DOHH2 (cell line): ENCODE results near the gene OR5K1.

Source experiments
- H3F3A ChIP-seq: fragments of 200-600 bp; sonication (generic), shearing (Covaris generic); 2 replicates; pipeline ENCODE4 v1.6.0; 2016; ENCODE audit warnings: antibody characterized with exemption, mild to moderate bottlenecking; ENCODE audit not compliant: control insufficient read depth, insufficient read depth
- H3K27ac ChIP-seq: fragments of 200-600 bp; sonication (generic); 2 replicates; pipeline ENCODE4 v1.5.1; 2014; ENCODE audit warnings: low read depth, mild to moderate bottlenecking, low read length, moderate library complexity
- H3K27me3 ChIP-seq: fragments of 200-600 bp; sonication (generic); 2 replicates; pipeline ENCODE4 v1.6.1; 2014; ENCODE audit warnings: mild to moderate bottlenecking, low read length, mixed read lengths; ENCODE audit not compliant: control insufficient read depth
- H3K36me3 ChIP-seq: fragments of 200-600 bp; sonication (generic); 2 replicates; pipeline ENCODE4 v1.6.1; 2014; ENCODE audit warnings: mild to moderate bottlenecking, low read length, moderate library complexity, mixed read lengths; ENCODE audit not compliant: control insufficient read depth
- H3K4me1 ChIP-seq: fragments of 200-600 bp; sonication (generic); 2 replicates; pipeline ENCODE4 v1.6.1; 2014; ENCODE audit warnings: mild to moderate bottlenecking, low read length, mixed read lengths; ENCODE audit not compliant: control insufficient read depth
- H3K4me2 ChIP-seq: fragments of 200-600 bp; sonication (generic); 2 replicates; pipeline ENCODE4 v1.6.0; 2014; ENCODE audit warnings: mild to moderate bottlenecking, low read length, moderate library complexity
- H3K4me3 ChIP-seq: fragments of 200-600 bp; sonication (generic); 2 replicates; pipeline ENCODE4 v1.5.1; 2014; ENCODE audit warnings: mild to moderate bottlenecking, low read length, mixed read lengths
- H3K79me2 ChIP-seq: fragments of 200-600 bp; sonication (generic); 2 replicates; pipeline ENCODE4 v1.6.1; 2014; ENCODE audit warnings: mild to moderate bottlenecking, low read length, mixed read lengths; ENCODE audit not compliant: control insufficient read depth
- H3K9me2 ChIP-seq: fragments of 200-600 bp; sonication (generic); replicated peaks from 2 replicates; pipeline ENCODE4 v1.6.1; 2014; ENCODE audit warnings: mild to moderate bottlenecking, low read length, mixed read lengths; ENCODE audit not compliant: control insufficient read depth
- H3K9me3 ChIP-seq: fragments of 200-600 bp; sonication (generic); 2 replicates; pipeline ENCODE4 v1.6.1; 2014; ENCODE audit warnings: antibody characterized with exemption, low read length, mixed read lengths; ENCODE audit not compliant: control insufficient read depth, insufficient read depth
- H4K20me1 ChIP-seq: fragments of 200-600 bp; sonication (generic); 2 replicates; pipeline ENCODE4 v1.6.0; 2014; ENCODE audit warnings: low read depth, mild to moderate bottlenecking, antibody characterized with exemption, low read length, moderate library complexity; ENCODE audit not compliant: control insufficient read depth, insufficient read depth
- CTCF ChIP-seq: fragments of 200-600 bp; sonication (generic); IDR thresholded peaks from one replicate; pipeline ENCODE4 v1.5.1; 2014; ENCODE audit warnings: antibody characterized with exemption, mild to moderate bottlenecking, low read depth, low read length; ENCODE audit not compliant: poor library complexity, severe bottlenecking
- EZH2phosphoT487 ChIP-seq: fragments of 200-600 bp; sonication (generic); IDR thresholded peaks from 2 replicates; pipeline ENCODE4 v1.6.1; 2017; ENCODE audit warnings: borderline replicate concordance, mild to moderate bottlenecking, antibody characterized with exemption, low read length, moderate library complexity, mixed read lengths

Gene OR5K1

GRCh38 chr3:98513736-98514135, 50.7 kb downstream of the OR5K1 start:
- TF ChIP-seq CTCF = no peak
- TF ChIP-seq EZH2phosphoT487 = no peak
- Histone ChIP-seq H3K36me3 (peaks cover 37% of the 10 kb centered on the region), H3K9me2 (no peaks in the 10 kb centered on the region), H3K9me3 (no peaks in the 10 kb centered on the region), H3F3A (no peaks in the 10 kb centered on the region), H3K4me3 (no peak overlapping the region), H3K27ac (no peak overlapping the region), H3K4me2 (no peak overlapping the region), H4K20me1 (no peaks in the 10 kb centered on the region), H3K79me2 (peaks cover 5% of the 10 kb centered on the region; the same call in 1 of the 2 replicates), H3K4me1 (no peaks in the 10 kb centered on the region), H3K27me3 (no peaks in the 10 kb centered on the region)

DNA sequence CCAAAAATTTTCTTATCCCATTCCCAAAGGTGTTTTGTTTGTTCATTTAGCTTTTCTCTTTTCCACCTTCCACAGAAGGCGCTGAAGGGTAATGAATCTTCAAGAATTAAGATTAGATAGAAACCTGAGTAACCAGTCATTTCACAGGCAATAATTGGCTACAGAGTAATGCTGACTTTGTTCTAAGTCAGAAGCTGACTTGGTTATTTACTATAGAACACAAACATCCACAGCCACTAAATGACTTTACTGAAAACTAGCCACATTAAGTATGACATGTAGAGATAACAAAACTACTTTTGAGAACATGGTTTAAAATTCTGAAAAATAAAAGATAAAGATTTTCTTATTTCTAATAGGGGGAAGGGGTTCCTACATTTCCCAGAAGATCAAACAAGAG, 51.9 kb downstream of the OR5K1 start:
- Histone ChIP-seq H3F3A (no peaks in the 10 kb centered on the region), H4K20me1 (no peaks in the 10 kb centered on the region), H3K27me3 (no peaks in the 10 kb centered on the region), H3K4me1 (0 out of 2 replicates have a peak, but pooled peaks cover 4% of the 10 kb centered on the region), H3K9me3 (no peaks in the 10 kb centered on the region), H3K27ac (no peak overlapping the region), H3K36me3 (peaks cover 49% of the 10 kb centered on the region), H3K79me2 (peaks cover 17% of the 10 kb centered on the region), H3K4me3 (no peak overlapping the region), H3K9me2 (no peaks in the 10 kb centered on the region), H3K4me2 (no peak overlapping the region)
- no peak for TF ChIP-seq CTCF
- no peak for TF ChIP-seq EZH2phosphoT487

DNA sequence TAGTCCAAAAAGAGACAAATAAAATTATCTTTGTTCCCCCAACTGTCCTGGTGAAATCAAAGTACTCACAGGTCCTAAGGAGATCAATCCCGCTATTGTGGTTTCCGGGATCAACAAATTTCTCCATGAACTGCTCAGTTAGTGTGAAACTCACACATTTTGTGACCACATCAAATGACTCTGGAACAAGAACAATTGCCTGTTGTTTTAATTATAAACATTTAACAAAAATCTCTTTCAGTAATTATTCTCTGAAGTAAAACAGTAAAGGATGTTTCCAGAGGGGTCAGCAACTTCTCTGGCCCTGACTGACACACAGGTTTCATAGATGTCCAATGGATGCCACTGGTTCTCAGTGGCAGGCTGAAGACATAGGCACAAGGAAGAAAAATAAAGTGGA, 55.8 kb downstream of the OR5K1 start:
- no peak overlapping the region for H3K27ac ChIP-seq
- peaks cover 4% of the 10 kb centered on the region; the same call in 1 of the 2 replicates for H4K20me1 ChIP-seq
- no peaks in the 10 kb centered on the region for H3F3A ChIP-seq
- peaks cover 29% of the 10 kb centered on the region for H3K4me1 ChIP-seq
- no peak overlapping the region for H3K4me2 ChIP-seq
- peaks cover 45% of the 10 kb centered on the region for H3K79me2 ChIP-seq
- H3K9me3 ChIP-seq = peaks cover 3% of the 10 kb centered on the region; the same call in 1 of the 2 replicates
- H3K9me2 ChIP-seq = no peaks in the 10 kb centered on the region; the same call in 1 of the 2 replicates
- H3K36me3 ChIP-seq = peaks cover 75% of the 10 kb centered on the region
- no peak overlapping the region for H3K4me3 ChIP-seq
- H3K27me3 ChIP-seq = no peaks in the 10 kb centered on the region; the same call in 1 of the 2 replicates
- TF ChIP-seq EZH2phosphoT487 (no peak), CTCF (no peak)
